A673 (cell line): ENCODE measurements around the gene TTC22.

Experiments used
- EZH2 ChIP-seq: fragments of 200-600 bp; sonication (generic); IDR thresholded peaks from 2 replicates; pipeline ENCODE4 v1.6.1; 2017; ENCODE audit warnings: borderline replicate concordance, low read depth, mild to moderate bottlenecking, mixed read lengths, antibody characterized with exemption, low read length; ENCODE audit not compliant: poor library complexity, severe bottlenecking
- TF ChIP-seq, protein P1 (sequence below): fragments of 300-800, 200-600 bp; sonication (generic); conservative IDR thresholded peaks from 2 replicates; pipeline ENCODE4 v1.5.1; 2017; ENCODE audit warnings: low read depth, mild to moderate bottlenecking, antibody characterized with exemption, low read length, moderate library complexity, mixed read lengths

DNA sequence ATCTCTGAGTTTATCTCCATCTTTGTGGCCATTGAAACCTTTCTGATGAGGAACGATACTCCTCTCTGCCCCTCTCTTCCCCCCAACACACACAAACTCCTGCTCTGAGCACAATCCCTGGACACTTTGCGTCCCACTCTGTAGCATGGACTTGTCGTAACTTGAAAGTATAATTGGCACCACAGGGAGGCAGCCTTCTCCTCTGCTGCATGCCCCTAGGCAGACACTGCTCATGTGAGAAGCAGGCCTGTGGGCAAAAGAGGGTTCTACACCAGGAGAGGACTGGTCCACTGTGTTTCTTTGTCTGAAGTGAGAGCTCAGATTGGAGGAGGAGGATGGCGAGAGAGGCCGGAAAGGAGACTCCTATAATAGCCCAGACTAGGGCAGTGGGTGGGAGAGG lies 33.0 kb downstream of the TTC22 start:
- TF ChIP-seq, protein P1, sequence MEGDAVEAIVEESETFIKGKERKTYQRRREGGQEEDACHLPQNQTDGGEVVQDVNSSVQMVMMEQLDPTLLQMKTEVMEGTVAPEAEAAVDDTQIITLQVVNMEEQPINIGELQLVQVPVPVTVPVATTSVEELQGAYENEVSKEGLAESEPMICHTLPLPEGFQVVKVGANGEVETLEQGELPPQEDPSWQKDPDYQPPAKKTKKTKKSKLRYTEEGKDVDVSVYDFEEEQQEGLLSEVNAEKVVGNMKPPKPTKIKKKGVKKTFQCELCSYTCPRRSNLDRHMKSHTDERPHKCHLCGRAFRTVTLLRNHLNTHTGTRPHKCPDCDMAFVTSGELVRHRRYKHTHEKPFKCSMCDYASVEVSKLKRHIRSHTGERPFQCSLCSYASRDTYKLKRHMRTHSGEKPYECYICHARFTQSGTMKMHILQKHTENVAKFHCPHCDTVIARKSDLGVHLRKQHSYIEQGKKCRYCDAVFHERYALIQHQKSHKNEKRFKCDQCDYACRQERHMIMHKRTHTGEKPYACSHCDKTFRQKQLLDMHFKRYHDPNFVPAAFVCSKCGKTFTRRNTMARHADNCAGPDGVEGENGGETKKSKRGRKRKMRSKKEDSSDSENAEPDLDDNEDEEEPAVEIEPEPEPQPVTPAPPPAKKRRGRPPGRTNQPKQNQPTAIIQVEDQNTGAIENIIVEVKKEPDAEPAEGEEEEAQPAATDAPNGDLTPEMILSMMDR = peak; percentile 44
- no peak for TF ChIP-seq EZH2
